ENCODE data around the gene ADORA3.

DNA sequence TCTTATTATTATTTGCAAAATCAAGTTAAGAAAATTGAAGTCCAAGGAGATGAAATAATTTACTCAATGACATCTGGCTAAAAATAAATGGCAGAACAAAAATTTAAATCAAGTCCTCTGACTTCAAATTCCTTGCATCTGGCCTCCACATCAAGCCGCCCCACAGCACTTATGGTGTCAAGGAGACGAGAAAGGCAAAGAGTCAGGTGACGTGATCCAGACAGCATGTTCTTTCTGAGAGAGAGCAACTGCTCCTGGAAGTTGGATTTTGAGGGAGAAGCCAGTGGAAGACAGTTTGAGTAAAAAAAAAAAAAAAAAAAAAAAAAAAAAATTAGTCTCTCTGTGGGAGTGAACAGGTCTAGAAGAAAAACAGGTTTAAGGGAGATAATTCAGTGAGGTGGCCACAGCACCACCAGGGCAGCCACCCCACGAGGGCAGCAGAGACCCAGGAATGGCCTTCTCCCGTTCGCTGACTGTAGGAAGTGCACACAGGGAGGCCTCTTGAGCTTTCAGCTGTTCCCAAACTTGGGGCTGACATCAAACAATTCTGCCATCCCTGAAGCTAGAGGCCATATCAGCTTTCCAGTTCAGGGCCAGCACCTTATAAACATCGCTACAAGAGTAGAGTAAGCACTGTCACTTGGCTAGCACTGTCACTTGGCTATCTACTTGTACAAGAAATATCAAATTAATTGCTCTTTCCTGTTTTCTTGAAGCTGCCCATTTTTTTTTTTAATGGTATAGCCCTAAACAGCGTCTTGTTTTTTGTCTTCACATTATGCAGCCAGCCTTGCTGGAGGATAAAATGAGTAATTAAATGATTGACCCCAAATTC lies 21.8 kb downstream of the ADORA3 start:
- TF ChIP-seq, protein P1, sequence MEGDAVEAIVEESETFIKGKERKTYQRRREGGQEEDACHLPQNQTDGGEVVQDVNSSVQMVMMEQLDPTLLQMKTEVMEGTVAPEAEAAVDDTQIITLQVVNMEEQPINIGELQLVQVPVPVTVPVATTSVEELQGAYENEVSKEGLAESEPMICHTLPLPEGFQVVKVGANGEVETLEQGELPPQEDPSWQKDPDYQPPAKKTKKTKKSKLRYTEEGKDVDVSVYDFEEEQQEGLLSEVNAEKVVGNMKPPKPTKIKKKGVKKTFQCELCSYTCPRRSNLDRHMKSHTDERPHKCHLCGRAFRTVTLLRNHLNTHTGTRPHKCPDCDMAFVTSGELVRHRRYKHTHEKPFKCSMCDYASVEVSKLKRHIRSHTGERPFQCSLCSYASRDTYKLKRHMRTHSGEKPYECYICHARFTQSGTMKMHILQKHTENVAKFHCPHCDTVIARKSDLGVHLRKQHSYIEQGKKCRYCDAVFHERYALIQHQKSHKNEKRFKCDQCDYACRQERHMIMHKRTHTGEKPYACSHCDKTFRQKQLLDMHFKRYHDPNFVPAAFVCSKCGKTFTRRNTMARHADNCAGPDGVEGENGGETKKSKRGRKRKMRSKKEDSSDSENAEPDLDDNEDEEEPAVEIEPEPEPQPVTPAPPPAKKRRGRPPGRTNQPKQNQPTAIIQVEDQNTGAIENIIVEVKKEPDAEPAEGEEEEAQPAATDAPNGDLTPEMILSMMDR (IDR thresholded peaks at IDR 0.05; ENCODE audit: insufficient read depth, low read depth, low read length), result peak; percentile 75
- TF ChIP-seq EZH2 (IDR thresholded peaks at IDR 0.05; ENCODE audit: insufficient read depth, low read length), result no peak

Data from astrocyte (in vitro differentiated cells and primary cell).